Suprapubic skin (tissue), 4 donors: ENCODE data around the gene GRIN2D. TPM values are rescaled to one million over a fixed set of nuclear protein-coding genes. Genes with fewer than 3 reads are reported as not detected.

ENCODE experiments used
- DNase-seq, 2 donors: peaks; one replicate each; pipeline ENCODE4 v3.0.0-alpha.2; 2019; ENCODE audit warnings: low spot score in 2 of 2
- H3K27ac ChIP-seq: fragments of 200-600 bp; sonication (generic); one replicate; pipeline ENCODE4 v1.5.1; 2019
- H3K27me3 ChIP-seq: fragments of 200-600 bp; sonication (generic); one replicate; pipeline ENCODE4 v1.5.1; 2019
- H3K36me3 ChIP-seq: fragments of 200-600 bp; sonication (generic); one replicate; pipeline ENCODE4 v1.5.1; 2019
- H3K4me1 ChIP-seq: fragments of 200-600 bp; sonication (generic); one replicate; pipeline ENCODE4 v1.5.1; 2019
- H3K4me3 ChIP-seq: fragments of 200-600 bp; sonication (generic); one replicate; pipeline ENCODE4 v1.5.1; 2019; ENCODE audit warnings: mild to moderate bottlenecking
- H3K9me3 ChIP-seq: fragments of 200-600 bp; sonication (generic); one replicate; pipeline ENCODE4 v1.5.1; 2019
- CTCF ChIP-seq, 2 donors: fragments of 200-600 bp in 1 of 2; fragments of 450-650 bp in 1 of 2; sonication (generic) in 1 of 2; IDR thresholded peaks; one replicate each; pipeline ENCODE4 v1.5.1; 2016 to 2019; ENCODE audit warnings: antibody characterized with exemption in 2 of 2, mild to moderate bottlenecking in 1 of 2, moderate library complexity in 1 of 2
- EP300 ChIP-seq: sonication (generic); formaldehyde crosslinking; IDR thresholded peaks from one replicate; pipeline ENCODE4 v1.6.1; 2017; ENCODE audit warnings: antibody characterized with exemption
- POLR2A ChIP-seq, 2 donors: fragments of 450-650 bp; IDR thresholded peaks; one replicate each; pipeline ENCODE4 v1.6.1; 2017; ENCODE audit warnings: antibody characterized with exemption in 2 of 2, mild to moderate bottlenecking in 2 of 2, moderate library complexity in 2 of 2
- POLR2AphosphoS5 ChIP-seq, 3 donors: sonication (generic); formaldehyde crosslinking; IDR thresholded peaks; one replicate each; pipeline ENCODE4 v1.6.1; 2017; ENCODE audit warnings: antibody characterized with exemption in 3 of 3
- WGBS: methylation state at CpG from one replicate; pipeline ENCODE4 v1.1.5; 2018; 5-methylcytosine and 5-hydroxymethylcytosine counted together
- total RNA-seq, 4 donors: library from RNA; depleted of rRNA; stranded (reverse); fragments of >200 nt; gene quantifications; one replicate each; pipeline ENCODE4 v1.1.0, GENCODE V29; 2016

Gene GRIN2D
- total RNA-seq, 4 donors from 2014 or later, result 0.38 to 1.4 (median 0.94) TPM

- Histone ChIP-seq H3K27me3 (peaks cover 3% of the 10 kb centered on the region), H3K27ac (no peak overlapping the region), H3K36me3 (no peaks in the 10 kb centered on the region), H3K4me3 (no peak overlapping the region), H3K9me3 (no peaks in the 10 kb centered on the region), H3K4me1 (no peaks in the 10 kb centered on the region)
- 88% methylated on average over 11 of the region's 27 CpGs for WGBS
- no peak for TF ChIP-seq EP300
- no peak for TF ChIP-seq CTCF (IDR thresholded peaks at IDR 0.05)
- no peak for TF ChIP-seq POLR2AphosphoS5 (IDR thresholded peaks at IDR 0.05)
- TF ChIP-seq POLR2A (IDR thresholded peaks at IDR 0.05), result no peak
- DNase-seq, result no peak
Observed at GRCh38 chr19:48405010-48405659, 11.7 kb downstream of the GRIN2D start.

GRCh38 chr19:48405850-48406249 lies 12.4 kb downstream of the GRIN2D start:
- no peak for DNase-seq
- Histone ChIP-seq H3K4me1 (no peaks in the 10 kb centered on the region), H3K27ac (no peak overlapping the region), H3K27me3 (peaks cover 3% of the 10 kb centered on the region), H3K4me3 (no peak overlapping the region), H3K9me3 (no peaks in the 10 kb centered on the region), H3K36me3 (no peaks in the 10 kb centered on the region)
- TF ChIP-seq POLR2A (IDR thresholded peaks at IDR 0.05) (no peak), EP300 (no peak), CTCF (IDR thresholded peaks at IDR 0.05) (no peak), POLR2AphosphoS5 (IDR thresholded peaks at IDR 0.05) (no peak)
- 83% methylated on average over 13 of the region's 13 CpGs for WGBS

- Histone ChIP-seq H3K27ac (no peak overlapping the region), H3K4me3 (no peak overlapping the region), H3K9me3 (no peaks in the 10 kb centered on the region), H3K36me3 (no peaks in the 10 kb centered on the region), H3K27me3 (no peaks in the 10 kb centered on the region), H3K4me1 (peaks cover 14% of the 10 kb centered on the region)
- TF ChIP-seq POLR2A (IDR thresholded peaks at IDR 0.05) (no peak), POLR2AphosphoS5 (IDR thresholded peaks at IDR 0.05) (no peak), CTCF (IDR thresholded peaks at IDR 0.05) (no peak), EP300 (no peak)
- DNase-seq, result no peak
- 64% methylated on average over 18 of the region's 24 CpGs for WGBS
Observed at GRCh38 chr19:48413879-48414587, 20.6 kb downstream of the GRIN2D start.

- Histone ChIP-seq H3K27me3 (no peaks in the 10 kb centered on the region), H3K4me1 (peaks cover 14% of the 10 kb centered on the region), H3K36me3 (no peaks in the 10 kb centered on the region), H3K4me3 (peak overlapping the region; percentile 32), H3K9me3 (no peaks in the 10 kb centered on the region), H3K27ac (no peak overlapping the region)
- no peak for TF ChIP-seq EP300
- no peak for TF ChIP-seq CTCF (IDR thresholded peaks at IDR 0.05)
- TF ChIP-seq POLR2AphosphoS5 (IDR thresholded peaks at IDR 0.05), result no peak
- no peak for TF ChIP-seq POLR2A (IDR thresholded peaks at IDR 0.05)
- WGBS, result 15% methylated on average over 14 of the region's 14 CpGs
- DNase-seq, result peak; percentile 89 to 92
Observed at GRCh38 chr19:48415395-48415794, 21.9 kb downstream of the GRIN2D start.

GRCh38 chr19:48415806-48416221 lies 22.3 kb downstream of the GRIN2D start:
- H3K4me1 ChIP-seq, result peaks cover 14% of the 10 kb centered on the region
- no peaks in the 10 kb centered on the region for H3K9me3 ChIP-seq
- no peak for DNase-seq
- no peaks in the 10 kb centered on the region for H3K27me3 ChIP-seq
- peak overlapping the region; percentile 20 for H3K4me3 ChIP-seq
- no peak overlapping the region for H3K27ac ChIP-seq
- no peaks in the 10 kb centered on the region for H3K36me3 ChIP-seq
- no peak for TF ChIP-seq POLR2A (IDR thresholded peaks at IDR 0.05)
- no peak for TF ChIP-seq EP300
- TF ChIP-seq POLR2AphosphoS5 (IDR thresholded peaks at IDR 0.05), result no peak
- TF ChIP-seq CTCF (IDR thresholded peaks at IDR 0.05), result no peak
- WGBS, result 69% methylated on average over 20 of the region's 30 CpGs
